ENCODE results near the gene EPS15.

DNA sequence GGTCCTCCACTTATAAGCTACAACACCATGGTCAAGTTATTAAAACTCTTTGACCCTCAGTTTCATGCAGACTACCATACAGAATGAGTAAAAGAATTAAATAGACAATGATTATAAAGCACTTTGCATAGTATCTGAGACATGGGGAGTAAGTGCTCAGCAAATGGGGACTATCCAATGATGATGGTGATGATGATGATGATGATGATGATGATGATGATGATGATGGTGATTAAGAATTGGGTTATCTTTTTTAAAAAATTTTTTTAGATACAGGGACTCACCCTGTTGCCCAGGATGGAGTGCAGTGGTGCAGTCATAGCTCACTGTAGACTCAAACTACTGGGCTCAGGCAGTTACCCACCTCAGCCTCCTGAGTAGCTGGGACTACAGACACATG, 8.1 kb upstream of the EPS15 start:
- no peak for TF ChIP-seq CTCF (IDR thresholded peaks at IDR 0.05)
- TF ChIP-seq EP300 (IDR thresholded peaks at IDR 0.05): no peak

Data from gastroesophageal sphincter (tissue), 3 donors.